ENCODE data around the gene MICAL2. TPM values are rescaled to one million over a fixed set of nuclear protein-coding genes. Genes with fewer than 3 reads are reported as not detected.

Gene MICAL2
- total RNA-seq, 1 donor from 2014 or later = 20.8 TPM

DNA sequence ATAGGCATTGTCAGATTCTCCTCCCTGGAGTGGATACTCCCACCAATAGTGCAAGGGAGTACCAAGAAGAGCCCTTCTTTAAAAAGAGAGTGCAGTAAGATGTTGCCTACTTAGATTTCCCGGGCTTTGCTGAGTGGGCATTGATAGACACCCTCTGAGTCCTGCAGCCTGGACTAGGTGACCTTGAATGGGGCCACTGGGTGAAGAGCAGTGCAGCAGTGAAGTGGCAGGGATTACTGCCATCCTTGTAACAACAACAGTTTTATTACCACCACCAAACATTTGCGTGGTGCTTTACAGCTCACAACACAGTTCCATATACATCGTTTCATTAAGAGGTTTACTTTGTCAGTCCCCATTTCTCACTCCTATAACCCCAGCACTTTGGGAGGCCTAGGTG is 59.4 kb downstream of the MICAL2 start:
- Mint-ChIP-seq H3K9me3 (ENCODE audit: unreplicated experiment) (no peaks in the 10 kb centered on the region), H3K27ac (ENCODE audit: unreplicated experiment) (no peak overlapping the region), H3K36me3 (ENCODE audit: unreplicated experiment) (no peaks in the 10 kb centered on the region), H3K4me3 (ENCODE audit: unreplicated experiment) (no peak overlapping the region), H3K27me3 (ENCODE audit: unreplicated experiment) (no peaks in the 10 kb centered on the region), H3K4me1 (ENCODE audit: unreplicated experiment) (peaks cover 52% of the 10 kb centered on the region)
- TF ChIP-seq CTCF (IDR thresholded peaks at IDR 0.05) = no peak
- DNase-seq (ENCODE audit: extremely low spot score, unreplicated experiment) = no peak

DNA sequence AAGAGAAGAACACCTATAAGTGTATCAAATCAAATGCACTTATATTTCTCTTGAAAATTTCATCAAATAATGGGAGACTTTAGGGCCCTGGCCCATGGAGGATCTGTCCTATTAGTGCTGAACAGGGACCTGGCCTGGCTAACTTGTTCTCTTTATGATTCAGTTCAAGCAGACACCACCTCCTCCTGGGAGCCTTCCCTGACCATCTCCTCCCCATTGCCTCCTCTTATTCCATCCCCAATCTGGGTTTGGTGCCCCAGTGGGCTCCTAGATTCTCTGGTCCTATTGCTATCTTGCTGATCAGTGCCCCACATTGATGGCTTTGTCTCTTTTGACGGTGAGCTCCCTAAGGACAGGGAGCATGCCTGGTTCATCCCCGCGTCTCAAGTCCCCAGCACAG is 60.1 kb downstream of the MICAL2 start:
- H3K4me1 Mint-ChIP-seq (ENCODE audit: unreplicated experiment) = peaks cover 54% of the 10 kb centered on the region
- no peak for DNase-seq (ENCODE audit: extremely low spot score, unreplicated experiment)
- no peak for TF ChIP-seq CTCF (IDR thresholded peaks at IDR 0.05)
- peak overlapping the region; percentile 79 for H3K27ac Mint-ChIP-seq (ENCODE audit: unreplicated experiment)
- no peaks in the 10 kb centered on the region for H3K36me3 Mint-ChIP-seq (ENCODE audit: unreplicated experiment)
- H3K27me3 Mint-ChIP-seq (ENCODE audit: unreplicated experiment) = no peaks in the 10 kb centered on the region
- H3K9me3 Mint-ChIP-seq (ENCODE audit: unreplicated experiment) = no peaks in the 10 kb centered on the region
- H3K4me3 Mint-ChIP-seq (ENCODE audit: unreplicated experiment) = no peak overlapping the region

- H3K36me3 Mint-ChIP-seq (ENCODE audit: unreplicated experiment) = no peaks in the 10 kb centered on the region
Observed at GRCh38 chr11:12170984-12171383, 60.6 kb downstream of the MICAL2 start.

DNA sequence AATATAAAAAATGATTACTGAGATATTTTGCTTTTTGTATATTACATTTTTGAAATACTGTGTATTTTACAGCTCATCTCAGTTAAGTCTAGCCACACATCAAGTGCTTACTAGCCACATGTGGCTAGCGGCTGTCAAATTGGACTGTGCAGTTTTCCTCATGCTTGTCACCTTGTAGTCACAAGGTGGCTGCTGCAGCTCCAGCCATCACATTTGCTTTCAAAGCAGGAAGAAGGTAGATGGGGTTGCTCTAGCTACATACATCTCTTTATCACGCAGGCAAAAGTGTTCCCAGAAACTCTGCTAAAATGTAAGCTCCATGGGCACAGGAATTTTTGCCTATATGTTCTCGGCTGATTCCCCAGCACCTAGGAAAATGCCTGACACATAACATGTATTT is 61.5 kb downstream of the MICAL2 start:
- H3K9me3 Mint-ChIP-seq (ENCODE audit: unreplicated experiment) = no peaks in the 10 kb centered on the region
- no peak for TF ChIP-seq CTCF (IDR thresholded peaks at IDR 0.05)
- H3K36me3 Mint-ChIP-seq (ENCODE audit: unreplicated experiment) = no peaks in the 10 kb centered on the region
- no peak for DNase-seq (ENCODE audit: extremely low spot score, unreplicated experiment)
- H3K27me3 Mint-ChIP-seq (ENCODE audit: unreplicated experiment) = no peaks in the 10 kb centered on the region
- no peak overlapping the region for H3K27ac Mint-ChIP-seq (ENCODE audit: unreplicated experiment)
- H3K4me3 Mint-ChIP-seq (ENCODE audit: unreplicated experiment) = no peak overlapping the region
- H3K4me1 Mint-ChIP-seq (ENCODE audit: unreplicated experiment) = peaks cover 59% of the 10 kb centered on the region

More at GRCh38 chr11:12170984-12171383, 60.6 kb downstream of the MICAL2 start:
- no peak for DNase-seq (ENCODE audit: extremely low spot score, unreplicated experiment)
- no peak for TF ChIP-seq CTCF (IDR thresholded peaks at IDR 0.05)
- H3K4me1 Mint-ChIP-seq (ENCODE audit: unreplicated experiment) = peaks cover 59% of the 10 kb centered on the region
- H3K27ac Mint-ChIP-seq (ENCODE audit: unreplicated experiment) = peak overlapping the region; percentile 79
- H3K27me3 Mint-ChIP-seq (ENCODE audit: unreplicated experiment) = no peaks in the 10 kb centered on the region
- no peak overlapping the region for H3K4me3 Mint-ChIP-seq (ENCODE audit: unreplicated experiment)
- H3K9me3 Mint-ChIP-seq (ENCODE audit: unreplicated experiment) = no peaks in the 10 kb centered on the region

DNA sequence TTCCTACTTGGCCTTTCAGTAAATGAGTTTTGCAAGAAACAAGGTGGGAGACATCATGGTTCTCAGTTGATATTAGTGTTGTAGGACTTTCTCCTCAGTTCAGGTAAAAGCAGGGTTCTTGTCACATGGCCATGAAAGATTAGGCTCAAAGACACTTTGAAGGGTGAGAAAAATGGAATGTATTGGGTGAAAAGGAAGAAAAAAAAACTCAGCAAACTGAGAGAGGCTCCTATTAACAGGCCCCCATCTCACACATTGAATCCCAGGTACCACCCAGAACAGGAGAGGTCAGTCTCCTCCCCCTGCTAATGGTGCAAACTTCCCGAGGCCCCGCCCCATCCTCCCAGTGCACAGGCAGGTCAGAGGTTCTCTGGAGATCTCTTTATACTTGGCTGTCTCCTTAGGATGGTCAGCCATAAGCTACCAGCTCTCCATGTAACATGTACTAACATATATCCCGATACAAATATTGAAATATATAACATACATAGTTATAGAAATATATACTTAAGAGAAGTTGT is 62.2 kb downstream of the MICAL2 start:
- H3K4me1 Mint-ChIP-seq (ENCODE audit: unreplicated experiment) = peaks cover 52% of the 10 kb centered on the region
- H3K27me3 Mint-ChIP-seq (ENCODE audit: unreplicated experiment) = no peaks in the 10 kb centered on the region
- no peaks in the 10 kb centered on the region for H3K36me3 Mint-ChIP-seq (ENCODE audit: unreplicated experiment)
- H3K27ac Mint-ChIP-seq (ENCODE audit: unreplicated experiment) = no peak overlapping the region
- H3K9me3 Mint-ChIP-seq (ENCODE audit: unreplicated experiment) = no peaks in the 10 kb centered on the region
- no peak for DNase-seq (ENCODE audit: extremely low spot score, unreplicated experiment)
- no peak overlapping the region for H3K4me3 Mint-ChIP-seq (ENCODE audit: unreplicated experiment)
- TF ChIP-seq CTCF (IDR thresholded peaks at IDR 0.05) = no peak

Measured in osteocyte (in vitro differentiated cells).